Fibroblast of lung (primary cell): Measurements from ENCODE around the gene SCD5.

Experiments
- CTCF ChIP-seq, 2 donors: IDR thresholded peaks in 1 of 2; conservative IDR thresholded peaks in 1 of 2; 1 replicate in 1 of 2; 2 replicates in 1 of 2; pipeline ENCODE4 v1.5.1; 2011 to 2012; ENCODE audit warnings: low read length in 2 of 2, control low read depth in 1 of 2, inconsistent platforms in 1 of 2, low read depth in 1 of 2, mild to moderate bottlenecking in 1 of 2
- EZH2 ChIP-seq: IDR thresholded peaks from 2 replicates; pipeline ENCODE4 v1.5.1; 2012; ENCODE audit warnings: low read length, control low read depth, mild to moderate bottlenecking; ENCODE audit errors: missing control alignments

GRCh38 chr4:82606622-82607021 is 192.0 kb downstream of the SCD5 start:
- no peak for TF ChIP-seq CTCF (conservative IDR thresholded peaks at IDR 0.05 in 1 of 2, IDR thresholded peaks at IDR 0.05 in 1 of 2; ENCODE audit: low read depth in 1 of 2, low read length in 2 of 2)
- TF ChIP-seq EZH2, result no peak
